TTC549 (cell line): Measurements from ENCODE around the gene ABLIM2.
"Not testable (repeated sequence)": the region's sequence is repeated elsewhere in the genome, so short reads cannot be mapped to it uniquely, and the experiment has no call there.

Source experiments
- FAIRE-seq: peaks from 2 replicates; lab custom pipeline; 2012; peaks lifted over from hg19 to GRCh38; lab: Jason Lieb, UNC

ABLIM2 gene

GRCh38 chr4:7933651-7934510 is 224.7 kb downstream of the ABLIM2 start:
- FAIRE-seq, result no peak

DNA sequence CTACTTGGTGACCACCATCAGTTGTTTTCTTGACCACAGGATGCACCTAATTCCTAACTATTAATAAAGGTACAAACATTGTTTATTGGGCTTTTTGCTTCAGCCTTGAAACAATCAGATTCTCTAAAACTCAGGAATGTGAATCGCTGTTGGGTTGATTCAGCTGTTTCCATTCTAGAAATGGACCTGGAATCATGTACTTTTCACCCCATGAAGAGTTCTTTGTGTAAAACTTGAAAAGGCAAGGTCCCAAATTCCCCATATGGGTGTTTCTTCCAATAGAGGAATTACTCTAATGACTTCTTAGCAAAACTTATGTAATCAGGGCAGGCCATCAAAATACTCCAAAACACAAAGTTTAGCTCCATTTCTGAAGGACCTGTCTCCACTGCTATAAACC is 226.3 kb downstream of the ABLIM2 start:
- no peak for FAIRE-seq

DNA sequence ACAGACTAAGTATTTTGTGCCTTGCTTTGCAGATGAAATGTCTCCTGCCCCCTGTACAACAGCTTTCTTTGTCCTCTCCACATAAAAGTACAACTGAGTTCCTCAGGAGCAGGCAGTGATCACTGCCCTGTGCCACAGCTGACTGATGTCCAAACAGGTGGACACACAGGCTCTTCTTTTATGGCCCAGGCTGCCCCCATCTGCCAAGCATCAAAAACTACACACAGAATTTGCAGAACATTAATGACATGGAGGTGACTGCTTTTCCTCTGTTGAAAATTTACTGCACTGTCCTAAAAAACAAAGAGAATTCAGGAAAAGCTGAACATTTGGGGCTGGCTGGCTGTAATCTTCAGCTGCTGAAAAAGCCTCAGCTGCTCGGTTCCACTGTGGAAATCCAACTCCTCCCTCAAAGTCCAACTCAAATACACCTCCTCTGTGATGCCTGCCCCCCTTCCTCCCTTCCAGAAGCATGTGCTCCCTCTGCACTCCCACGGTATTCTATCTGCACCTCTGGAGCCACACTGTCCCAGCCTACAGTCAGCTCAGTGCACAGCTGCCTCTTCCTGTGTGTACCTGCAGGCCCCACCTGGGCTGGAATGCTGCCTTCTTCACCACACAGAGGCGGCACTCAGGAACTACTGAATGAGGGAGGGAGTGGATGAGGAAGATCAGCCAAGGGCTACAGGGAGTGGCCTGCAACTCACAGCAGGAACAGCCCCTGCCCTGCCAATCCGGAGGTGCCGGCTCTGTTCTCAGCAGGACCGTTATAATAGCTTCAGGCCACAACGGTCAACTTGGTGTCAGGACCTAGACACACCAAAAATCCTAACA is 229.3 kb downstream of the ABLIM2 start:
- FAIRE-seq, result no peak

- no peak for FAIRE-seq
These were observed 229.9 kb downstream of the ABLIM2 start for GRCh38 chr4:7928711-7929110.

GRCh38 chr4:7926822-7927221 is 231.8 kb downstream of the ABLIM2 start:
- no peak for FAIRE-seq

- no peak for FAIRE-seq
These were observed 234.0 kb downstream of the ABLIM2 start for GRCh38 chr4:7924570-7924969.

- no peak for FAIRE-seq
These were observed 234.4 kb downstream of the ABLIM2 start for GRCh38 chr4:7924163-7924562.

GRCh38 chr4:7922466-7922865 is 236.1 kb downstream of the ABLIM2 start:
- FAIRE-seq, result no peak

DNA sequence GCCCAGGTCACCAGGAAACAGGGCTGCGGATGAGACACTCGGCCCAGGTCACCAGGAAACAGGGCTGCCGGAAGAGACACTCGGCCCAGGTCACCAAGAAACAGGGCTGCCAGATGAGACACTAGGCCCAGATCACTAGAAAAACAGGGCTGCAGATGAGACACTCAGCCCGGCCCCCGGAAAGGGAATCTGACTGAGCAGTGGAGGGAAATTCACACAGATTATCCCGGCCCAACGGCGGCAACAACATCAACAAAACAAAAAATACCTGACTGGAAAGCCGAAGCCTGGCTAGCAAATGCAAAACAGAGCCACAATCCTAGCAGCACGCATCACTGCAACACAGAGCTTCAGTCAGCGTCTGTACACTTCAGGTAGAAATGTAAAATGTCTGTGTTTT is 239.6 kb downstream of the ABLIM2 start:
- no peak for FAIRE-seq

GRCh38 chr4:7918187-7918586 is 240.4 kb downstream of the ABLIM2 start:
- FAIRE-seq, result not testable (repeated sequence)

GRCh38 chr4:7917669-7918068 is 240.9 kb downstream of the ABLIM2 start:
- no peak for FAIRE-seq

GRCh38 chr4:7915875-7916242 is 242.8 kb downstream of the ABLIM2 start:
- no peak for FAIRE-seq
